Left lung (tissue), 10 donors: ENCODE data around the gene STUB1. TPM values are rescaled to one million over a fixed set of nuclear protein-coding genes. Genes with fewer than 3 reads are reported as not detected.
"Not testable (repeated sequence)": the region's sequence is repeated elsewhere in the genome, so short reads cannot be mapped to it uniquely, and the experiment has no call there.

Experiments used
- ATAC-seq: fragments of 200-7000 bp; cut with Tn5 transposase; one replicate; pipeline ENCODE4 v1.9.1; 2020; ENCODE audit warnings: moderate library complexity
- DNase-seq, 4 donors: peaks; one replicate each; pipeline ENCODE4 v3.0.0-alpha.2; 2013 to 2020
- H3K27ac ChIP-seq, 2 donors: fragments of 200-600 bp; sonication (generic) in 1 of 2; one replicate each; pipeline versions ENCODE4 v1.5.0 to v1.8.0; 2020 to 2021
- H3K27me3 ChIP-seq, 2 donors: fragments of 200-600 bp; sonication (generic) in 1 of 2; one replicate each; pipeline versions ENCODE4 v1.5.0 to v1.8.0; 2020 to 2021
- H3K36me3 ChIP-seq, 2 donors: fragments of 200-600 bp; sonication (generic) in 1 of 2; one replicate each; pipeline versions ENCODE4 v1.5.0 to v1.8.0; 2020 to 2021
- H3K4me1 ChIP-seq, 2 donors: fragments of 200-600 bp; one replicate each; pipeline ENCODE4 v1.8.0; 2021
- H3K4me3 ChIP-seq, 2 donors: fragments of 200-600 bp; sonication (generic) in 1 of 2; one replicate each; pipeline versions ENCODE4 v1.5.0 to v1.8.0; 2020 to 2021; ENCODE audit warnings: mild to moderate bottlenecking in 1 of 2
- H3K9me3 ChIP-seq, 2 donors: fragments of 200-600 bp; sonication (generic) in 1 of 2; one replicate each; pipeline versions ENCODE4 v1.5.0 to v1.8.0; 2020 to 2021
- intact Hi-C, 2 donors: fragments of 100-400 bp; cut with DNase I; formaldehyde crosslinking; loops; one replicate each; pipeline versions ENCODE4 v1.11.2 to v1.14.2; 2022
- polyA plus RNA-seq, 6 donors: library from polyadenylated mRNA; unstranded; fragments of 120-200 nt; gene quantifications; one replicate each; pipeline ENCODE4 v1.2.1, GENCODE V29; 2013; ENCODE audit not compliant: insufficient read length in 6 of 6
- total RNA-seq, 2 donors: library from RNA; stranded (reverse); fragmentation: NEBNext Ultra II Directional; extraction: Animal tissue kit (Norgen Biotek cat#: 25700); gene quantifications; one replicate each; pipeline ENCODE4 v1.2.1, GENCODE V29; 2021
- TF ChIP-seq, protein P1 (sequence below), 2 donors: fragments of 200-600 bp; sonication (generic) in 1 of 2; IDR thresholded peaks; one replicate each; pipeline versions ENCODE4 v1.5.0 to v1.8.0; 2021; ENCODE audit warnings: antibody characterized with exemption in 2 of 2
- donor health status: DM: no; HTN: yes; CAD: no.
- donor health status: DM: no; HTN: no; CAD: no.

STUB1 gene
- total and polyA plus RNA-seq, 8 donors: 92.9 to 143 (median 108) TPM

- Histone ChIP-seq H3K9me3 (no peaks in the 10 kb centered on the region), H3K4me3 (no peak overlapping the region), H3K27ac (no peak overlapping the region), H3K4me1 (peaks cover 11 to 36% of the 10 kb centered on the region in 2 donors), H3K27me3 (peaks cover 17 to 94% of the 10 kb centered on the region in 2 donors), H3K36me3 (no peaks in the 10 kb centered on the region)
- intact Hi-C loops: loop anchor here in 1 of 2 donors (5.0 kb wide), 1 partner anchor 71 kb away; no protein-coding TSS in a partner anchor
- ATAC-seq (peak; percentile 73), DNase-seq (peak in 3 of 4 donors; percentile 81 to 98 (median 84))
- TF ChIP-seq, protein P1, sequence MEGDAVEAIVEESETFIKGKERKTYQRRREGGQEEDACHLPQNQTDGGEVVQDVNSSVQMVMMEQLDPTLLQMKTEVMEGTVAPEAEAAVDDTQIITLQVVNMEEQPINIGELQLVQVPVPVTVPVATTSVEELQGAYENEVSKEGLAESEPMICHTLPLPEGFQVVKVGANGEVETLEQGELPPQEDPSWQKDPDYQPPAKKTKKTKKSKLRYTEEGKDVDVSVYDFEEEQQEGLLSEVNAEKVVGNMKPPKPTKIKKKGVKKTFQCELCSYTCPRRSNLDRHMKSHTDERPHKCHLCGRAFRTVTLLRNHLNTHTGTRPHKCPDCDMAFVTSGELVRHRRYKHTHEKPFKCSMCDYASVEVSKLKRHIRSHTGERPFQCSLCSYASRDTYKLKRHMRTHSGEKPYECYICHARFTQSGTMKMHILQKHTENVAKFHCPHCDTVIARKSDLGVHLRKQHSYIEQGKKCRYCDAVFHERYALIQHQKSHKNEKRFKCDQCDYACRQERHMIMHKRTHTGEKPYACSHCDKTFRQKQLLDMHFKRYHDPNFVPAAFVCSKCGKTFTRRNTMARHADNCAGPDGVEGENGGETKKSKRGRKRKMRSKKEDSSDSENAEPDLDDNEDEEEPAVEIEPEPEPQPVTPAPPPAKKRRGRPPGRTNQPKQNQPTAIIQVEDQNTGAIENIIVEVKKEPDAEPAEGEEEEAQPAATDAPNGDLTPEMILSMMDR (IDR thresholded peaks at IDR 0.05): peak; percentile 94 to 98
Measured at GRCh38 chr16:711548-712320, 31.5 kb downstream of the STUB1 start.

DNA sequence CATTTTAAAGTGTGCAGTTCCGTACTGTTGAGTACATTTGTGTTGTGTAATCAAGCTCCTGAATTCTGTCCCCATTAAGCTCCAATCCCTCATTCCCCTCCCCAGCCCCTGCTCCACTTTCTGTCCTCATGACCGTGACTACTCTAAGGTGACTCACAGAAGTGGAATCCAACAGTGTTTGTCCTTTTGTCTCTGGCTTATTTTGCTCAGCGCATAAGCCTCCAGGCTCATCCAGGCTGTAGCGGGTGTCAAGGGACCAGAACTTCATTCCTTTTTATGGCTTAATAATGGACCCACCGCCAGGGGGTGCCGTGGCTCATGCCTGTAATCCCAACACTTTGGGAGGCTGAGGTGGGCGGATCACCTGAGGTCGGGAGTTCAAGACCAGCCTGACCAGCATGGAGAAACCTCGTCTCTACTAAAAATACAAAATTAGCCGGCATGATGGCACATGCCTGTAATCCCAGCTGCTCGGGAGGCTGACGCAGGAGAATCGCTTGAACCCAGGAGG lies 32.6 kb downstream of the STUB1 start:
- TF ChIP-seq, protein P1 (IDR thresholded peaks at IDR 0.05): peak; percentile 6 to 16
- not testable (repeated sequence) for H3K4me3 ChIP-seq, DNase-seq, H3K9me3 ChIP-seq, H3K36me3 ChIP-seq, H3K27ac ChIP-seq
- ATAC-seq: peak; percentile 5
- Histone ChIP-seq H3K27me3 (peaks cover 12 to 94% of the 10 kb centered on the region in 2 donors), H3K4me1 (peaks cover 11 to 38% of the 10 kb centered on the region in 2 donors)
- intact Hi-C loops: loop anchor here in 1 of 2 donors (5.0 kb wide), 1 partner anchor 70 kb away; no protein-coding TSS in a partner anchor

GRCh38 chr16:714079-714478 lies 33.9 kb downstream of the STUB1 start:
- DNase-seq: no peak
- Histone ChIP-seq H3K27me3 (peaks cover 12 to 87% of the 10 kb centered on the region in 2 donors), H3K4me1 (peaks cover 11 to 41% of the 10 kb centered on the region in 2 donors), H3K4me3 (no peak overlapping the region), H3K27ac (no peak overlapping the region), H3K36me3 (no peaks in the 10 kb centered on the region), H3K9me3 (no peaks in the 10 kb centered on the region)
- ATAC-seq: no peak
- intact Hi-C loops: loop anchor here in 1 of 2 donors (5.0 kb wide), 1 partner anchor 68 kb away; no protein-coding TSS in a partner anchor
- TF ChIP-seq, protein P1 (IDR thresholded peaks at IDR 0.05): no peak

GRCh38 chr16:714558-715476 lies 34.6 kb downstream of the STUB1 start, which contains the start of gene METRN:
Gene METRN (plus strand): TSS chr16:715118. CDS start chr16:715290, 172 bp downstream.
- TF ChIP-seq, protein P1 (IDR thresholded peaks at IDR 0.05): no peak
- H3K27me3 ChIP-seq: peaks cover 12 to 81% of the 10 kb centered on the region in 2 donors
- intact Hi-C loops: loop anchor here in 1 of 2 donors (5.0 kb wide), 1 partner anchor 67 kb away; no protein-coding TSS in a partner anchor
- H3K9me3 ChIP-seq: no peaks in the 10 kb centered on the region
- no peaks in the 10 kb centered on the region for H3K36me3 ChIP-seq
- DNase-seq (peak; percentile 84 to 97 (median 90)), ATAC-seq (peak; percentile 91)
- H3K4me1 ChIP-seq: peaks cover 11 to 45% of the 10 kb centered on the region in 2 donors
- H3K27ac ChIP-seq: no peak within 1 kb of the TSS
- peak within 1 kb of the TSS; percentile 62 to 65 for H3K4me3 ChIP-seq
